GM23338 (cell line): ENCODE measurements around the gene TMTC4.

Source experiments
- CREB1 ChIP-seq: fragments of 250-450 bp; sonication (Bioruptor Pico); IDR thresholded peaks from 2 replicates; pipeline ENCODE4 v1.5.0; 2020; ENCODE audit warnings: low read depth, mild to moderate bottlenecking, moderate library complexity
- CTCF ChIP-seq, 2 experiments: fragments of 200-600 bp in 1 of 2; sonication (generic) in 1 of 2; conservative IDR thresholded peaks; 2 replicates each; pipeline versions ENCODE4 v1.5.1 to v1.6.1; 2016 to 2017; ENCODE audit warnings: antibody characterized with exemption in 2 of 2, low read depth in 2 of 2, mild to moderate bottlenecking in 2 of 2, moderate library complexity in 1 of 2
- EZH2 ChIP-seq: fragments of 200-600 bp; sonication (generic); IDR thresholded peaks from one replicate; pipeline ENCODE4 v1.8.0; 2017; ENCODE audit warnings: antibody characterized with exemption, mild to moderate bottlenecking, low read depth; ENCODE audit not compliant: unreplicated experiment
- EZH2phosphoT487 ChIP-seq: fragments of 200-600 bp; sonication (generic); IDR thresholded peaks from one replicate; pipeline ENCODE4 v1.8.1; 2018; ENCODE audit warnings: antibody characterized with exemption; ENCODE audit not compliant: unreplicated experiment
- POLR2AphosphoS5 ChIP-seq: IDR thresholded peaks from 2 replicates; pipeline ENCODE4 v1.6.1; 2016; ENCODE audit warnings: antibody characterized with exemption, low read depth
- ZNF114 ChIP-seq: fragments of 250-450 bp; sonication (Bioruptor Pico); IDR thresholded peaks from 2 replicates; pipeline ENCODE4 v1.5.0; 2020; ENCODE audit warnings: mild to moderate bottlenecking, moderate library complexity
- TF ChIP-seq, protein P1 (sequence below): IDR thresholded peaks from one replicate; pipeline ENCODE4 v1.6.1; 2018; ENCODE audit warnings: antibody characterized with exemption; ENCODE audit not compliant: unreplicated experiment

DNA sequence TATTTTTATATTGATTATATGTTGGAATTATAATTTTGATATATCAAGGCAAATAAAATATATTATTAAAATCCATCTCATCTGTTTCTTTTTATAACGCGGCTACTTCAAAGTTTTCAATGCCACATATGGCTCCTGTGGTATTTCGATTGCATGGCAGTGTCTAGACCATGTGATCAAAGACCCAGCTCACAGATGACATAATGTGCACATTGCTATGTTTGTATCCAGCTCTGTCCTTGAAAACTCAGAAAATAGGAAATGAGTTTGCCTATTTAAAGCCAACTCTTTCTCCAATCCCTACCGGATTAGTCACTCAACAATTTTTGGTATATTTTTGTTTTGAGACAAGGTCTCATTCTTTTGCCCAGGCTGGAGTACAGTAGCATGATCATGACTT, 26.2 kb downstream of the TMTC4 start:
- no peak for TF ChIP-seq CTCF (conservative IDR thresholded peaks at IDR 0.05; ENCODE audit: low read depth in 2 of 2)
- TF ChIP-seq POLR2AphosphoS5 = no peak
- TF ChIP-seq ZNF114 = no peak
- no peak for TF ChIP-seq EZH2phosphoT487
- TF ChIP-seq, protein P1, sequence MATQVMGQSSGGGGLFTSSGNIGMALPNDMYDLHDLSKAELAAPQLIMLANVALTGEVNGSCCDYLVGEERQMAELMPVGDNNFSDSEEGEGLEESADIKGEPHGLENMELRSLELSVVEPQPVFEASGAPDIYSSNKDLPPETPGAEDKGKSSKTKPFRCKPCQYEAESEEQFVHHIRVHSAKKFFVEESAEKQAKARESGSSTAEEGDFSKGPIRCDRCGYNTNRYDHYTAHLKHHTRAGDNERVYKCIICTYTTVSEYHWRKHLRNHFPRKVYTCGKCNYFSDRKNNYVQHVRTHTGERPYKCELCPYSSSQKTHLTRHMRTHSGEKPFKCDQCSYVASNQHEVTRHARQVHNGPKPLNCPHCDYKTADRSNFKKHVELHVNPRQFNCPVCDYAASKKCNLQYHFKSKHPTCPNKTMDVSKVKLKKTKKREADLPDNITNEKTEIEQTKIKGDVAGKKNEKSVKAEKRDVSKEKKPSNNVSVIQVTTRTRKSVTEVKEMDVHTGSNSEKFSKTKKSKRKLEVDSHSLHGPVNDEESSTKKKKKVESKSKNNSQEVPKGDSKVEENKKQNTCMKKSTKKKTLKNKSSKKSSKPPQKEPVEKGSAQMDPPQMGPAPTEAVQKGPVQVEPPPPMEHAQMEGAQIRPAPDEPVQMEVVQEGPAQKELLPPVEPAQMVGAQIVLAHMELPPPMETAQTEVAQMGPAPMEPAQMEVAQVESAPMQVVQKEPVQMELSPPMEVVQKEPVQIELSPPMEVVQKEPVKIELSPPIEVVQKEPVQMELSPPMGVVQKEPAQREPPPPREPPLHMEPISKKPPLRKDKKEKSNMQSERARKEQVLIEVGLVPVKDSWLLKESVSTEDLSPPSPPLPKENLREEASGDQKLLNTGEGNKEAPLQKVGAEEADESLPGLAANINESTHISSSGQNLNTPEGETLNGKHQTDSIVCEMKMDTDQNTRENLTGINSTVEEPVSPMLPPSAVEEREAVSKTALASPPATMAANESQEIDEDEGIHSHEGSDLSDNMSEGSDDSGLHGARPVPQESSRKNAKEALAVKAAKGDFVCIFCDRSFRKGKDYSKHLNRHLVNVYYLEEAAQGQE = no peak
- TF ChIP-seq EZH2 = no peak
- no peak for TF ChIP-seq CREB1
